H1 (cell line): ENCODE data around the gene TFCP2L1. TPM values are rescaled to one million over a fixed set of nuclear protein-coding genes. Genes with fewer than 3 reads are reported as not detected.

Source experiments
- CTCF ChIA-PET: fragments of 300-600 bp; sonication (Branson Sonifier 250); formaldehyde crosslinking; loops from one replicate; lab custom pipeline; 2021; ENCODE audit not compliant: partially characterized antibody; lab: Charles Lee
- POLR2A ChIA-PET: fragments of 300-600 bp; sonication (Branson Sonifier 250); formaldehyde crosslinking; loops from one replicate; lab custom pipeline; 2021; ENCODE audit warnings: inconsistent platforms; ENCODE audit not compliant: partially characterized antibody; lab: Charles Lee
- DNase-seq, 2 experiments: peaks; one replicate each; pipeline versions ENCODE4 v3.0.0 to v3.0.0-alpha.2; 2010 to 2022; ENCODE audit warnings: low spot score in 2 of 2, low read depth in 1 of 2, mixed read lengths in 1 of 2
- FAIRE-seq: peaks from 2 replicates; lab custom pipeline; 2011; peaks lifted over from hg19 to GRCh38; lab: Jason Lieb, UNC
- H2AFZ ChIP-seq: 2 replicates; pipeline ENCODE4 v1.8.1; 2012; ENCODE audit warnings: low read length, inconsistent platforms
- H2AK5ac ChIP-seq: 2 replicates; pipeline ENCODE4 v1.6.1; 2013; ENCODE audit warnings: low read depth, low read length
- H2BK120ac ChIP-seq: replicated peaks from 2 replicates; pipeline ENCODE3; 2013; ENCODE audit warnings: low read depth, low read length, inconsistent platforms
- H2BK12ac ChIP-seq: 2 replicates; pipeline ENCODE4 v1.6.1; 2013; ENCODE audit warnings: low read depth, low read length
- H2BK15ac ChIP-seq: 2 replicates; pipeline ENCODE4 v1.6.1; 2013; ENCODE audit warnings: low read length
- H2BK20ac ChIP-seq: 2 replicates; pipeline ENCODE4 v1.6.1; 2013; ENCODE audit warnings: low read length
- H2BK5ac ChIP-seq: 2 replicates; pipeline ENCODE4 v1.6.1; 2013; ENCODE audit warnings: low read depth, low read length
- H3K14ac ChIP-seq: 2 replicates; pipeline ENCODE4 v1.6.1; 2013; ENCODE audit warnings: inconsistent platforms; ENCODE audit not compliant: insufficient read length
- H3K18ac ChIP-seq: 2 replicates; pipeline ENCODE4 v1.6.1; 2013; ENCODE audit warnings: low read length; ENCODE audit errors: extremely low read depth
- H3K23ac ChIP-seq: 2 replicates; pipeline ENCODE4 v1.6.1; 2013; ENCODE audit warnings: inconsistent platforms; ENCODE audit not compliant: insufficient read length
- H3K23me2 ChIP-seq: 2 replicates; pipeline ENCODE4 v1.6.1; 2013; ENCODE audit warnings: low read depth, low read length
- H3K27ac ChIP-seq: 2 replicates; pipeline ENCODE4 v1.6.1; 2011; ENCODE audit warnings: low read depth, low read length, inconsistent platforms
- H3K27me3 ChIP-seq, 4 experiments: replicated peaks in 1 of 4; 1 replicate in 1 of 4; 2 replicates in 3 of 4; pipeline versions ENCODE4 v1.6.1 to v1.8.1; 2011 to 2013; ENCODE audit warnings: low read length in 3 of 4, mild to moderate bottlenecking in 3 of 4, inconsistent platforms in 2 of 4, mixed read lengths in 2 of 4, moderate library complexity in 1 of 4; ENCODE audit not compliant: control insufficient read depth in 3 of 4, insufficient read depth in 3 of 4; ENCODE audit errors: extremely low read depth in 1 of 4
- H3K36me3 ChIP-seq, 4 experiments: 2 replicates each; pipeline versions ENCODE4 v1.6.1 to v1.8.1; 2011 to 2013; ENCODE audit warnings: mild to moderate bottlenecking in 4 of 4, low read length in 3 of 4, moderate library complexity in 2 of 4, control low read depth in 1 of 4, inconsistent platforms in 1 of 4; ENCODE audit not compliant: insufficient read depth in 4 of 4, control insufficient read depth in 2 of 4
- H3K4ac ChIP-seq: replicated peaks from 2 replicates; pipeline ENCODE3; 2013; ENCODE audit warnings: low read length, low read depth, mixed read lengths, inconsistent platforms; ENCODE audit not compliant: insufficient read length
- H3K4me1 ChIP-seq, 4 experiments: replicated peaks in 1 of 4; 1 replicate in 1 of 4; 2 replicates in 3 of 4; pipeline versions ENCODE4 v1.6.1 to v1.8.1; 2011 to 2013; ENCODE audit warnings: low read length in 3 of 4, inconsistent platforms in 2 of 4, mixed read lengths in 1 of 4; ENCODE audit not compliant: insufficient read depth in 4 of 4, control insufficient read depth in 3 of 4
- H3K4me2 ChIP-seq, 2 experiments: 2 replicates each; pipeline versions ENCODE4 v1.6.1 to v1.8.1; 2011 to 2013; ENCODE audit warnings: low read depth in 2 of 2, low read length in 2 of 2, control low read depth in 1 of 2, inconsistent platforms in 1 of 2, mild to moderate bottlenecking in 1 of 2; ENCODE audit not compliant: insufficient read depth in 1 of 2
- H3K4me3 ChIP-seq, 4 experiments: fragments of 200-600, 300-600 bp in 1 of 4; sonication (generic), shearing (Covaris generic), sonication (Bioruptor Twin) in 1 of 4; 2 replicates each; pipeline versions ENCODE4 v1.5.1 to v1.8.1; 2011 to 2016; ENCODE audit warnings: low read length in 4 of 4, low read depth in 3 of 4, control low read depth in 2 of 4, inconsistent platforms in 2 of 4, mild to moderate bottlenecking in 2 of 4, mixed read lengths in 1 of 4, moderate library complexity in 1 of 4; ENCODE audit not compliant: insufficient read depth in 2 of 4; ENCODE audit errors: extremely low read depth in 1 of 4
- H3K56ac ChIP-seq: replicated peaks from 2 replicates; pipeline ENCODE3; 2013; ENCODE audit warnings: low read depth, mild to moderate bottlenecking, mixed read lengths, low read length, inconsistent platforms; ENCODE audit not compliant: insufficient read length
- H3K79me1 ChIP-seq: 2 replicates; pipeline ENCODE4 v1.6.1; 2013; ENCODE audit warnings: low read depth, low read length, control low read depth
- H3K79me2 ChIP-seq, 2 experiments: 2 replicates each; pipeline versions ENCODE4 v1.6.1 to v1.8.1; 2012 to 2013; ENCODE audit warnings: low read length in 2 of 2, mild to moderate bottlenecking in 2 of 2, inconsistent platforms in 1 of 2; ENCODE audit not compliant: insufficient read depth in 2 of 2, control insufficient read depth in 1 of 2
- H3K9ac ChIP-seq, 4 experiments: replicated peaks in 1 of 4; 1 replicate in 1 of 4; 2 replicates in 3 of 4; pipeline versions ENCODE4 v1.6.1 to v1.8.1; 2011 to 2013; ENCODE audit warnings: low read depth in 3 of 4, low read length in 3 of 4, control low read depth in 2 of 4, mild to moderate bottlenecking in 2 of 4, moderate library complexity in 2 of 4, inconsistent platforms in 1 of 4; ENCODE audit errors: extremely low read depth in 1 of 4
- H3K9me3 ChIP-seq, 2 experiments: 2 replicates each; pipeline versions ENCODE4 v1.6.1 to v1.8.1; 2012 to 2013; ENCODE audit warnings: mild to moderate bottlenecking in 2 of 2, moderate library complexity in 2 of 2, control low read depth in 1 of 2, inconsistent platforms in 1 of 2, low read depth in 1 of 2, low read length in 1 of 2, mixed read lengths in 1 of 2; ENCODE audit not compliant: insufficient read depth in 2 of 2
- H4K20me1 ChIP-seq, 2 experiments: replicated peaks in 1 of 2; 2 replicates each; pipeline versions ENCODE3 to v1.8.1; 2011 to 2013; ENCODE audit warnings: inconsistent platforms in 2 of 2, low read length in 2 of 2, mild to moderate bottlenecking in 1 of 2; ENCODE audit not compliant: insufficient read depth in 2 of 2, control insufficient read depth in 1 of 2
- H4K5ac ChIP-seq: 2 replicates; pipeline ENCODE4 v1.6.1; 2013; ENCODE audit warnings: low read length, low read depth, mixed read lengths, inconsistent platforms; ENCODE audit not compliant: insufficient read length
- H4K8ac ChIP-seq: 2 replicates; pipeline ENCODE4 v1.8.0; 2013; ENCODE audit warnings: mild to moderate bottlenecking, moderate library complexity, low read length, inconsistent platforms; ENCODE audit not compliant: insufficient read depth; ENCODE audit errors: extremely low read depth
- H4K91ac ChIP-seq: replicated peaks from 2 replicates; pipeline ENCODE3; 2013; ENCODE audit warnings: low read length, mixed read lengths, inconsistent platforms; ENCODE audit not compliant: insufficient read length
- ASH2L ChIP-seq: fragments of 200-600, 300-600 bp; sonication (generic); IDR thresholded peaks from one replicate; pipeline ENCODE4 v1.7.1; 2017; ENCODE audit warnings: low read length
- ATF2 ChIP-seq: IDR thresholded peaks from 2 replicates; pipeline ENCODE4 v1.6.1; 2012; ENCODE audit warnings: low read length, inconsistent platforms
- EZH2 ChIP-seq: fragments of 200-600 bp; sonication (generic); IDR thresholded peaks from 2 replicates; pipeline ENCODE4 v1.7.1; 2012; ENCODE audit warnings: low read depth, mild to moderate bottlenecking, moderate library complexity, low read length, inconsistent platforms; ENCODE audit not compliant: severe bottlenecking
- HDAC6 ChIP-seq: IDR thresholded peaks from one replicate; pipeline ENCODE4 v1.7.1; 2012; ENCODE audit warnings: low read depth, mild to moderate bottlenecking, inconsistent platforms, low read length, moderate library complexity
- MAX ChIP-seq: IDR thresholded peaks from 2 replicates; pipeline ENCODE4 v1.6.1; 2012; ENCODE audit warnings: inconsistent platforms
- NRF1 ChIP-seq: IDR thresholded peaks from 2 replicates; pipeline ENCODE4 v1.6.1; 2011; ENCODE audit warnings: mild to moderate bottlenecking, low read depth, low read length, improper control_type of control experiment
- TCF12 ChIP-seq: IDR thresholded peaks from 2 replicates; pipeline ENCODE4 v1.6.1; 2011; ENCODE audit warnings: low read depth, mild to moderate bottlenecking, low read length
- WGBS, 2 experiments: shearing (Covaris generic) in 1 of 2; methylation state at CpG; one replicate each; pipeline versions ENCODE4 v1.1.6 to v1.1.7; 2013 to 2015; ENCODE audit warnings: low lambda C conversion rate in 2 of 2, mixed read lengths in 2 of 2, inconsistent platforms in 1 of 2, low coverage in 1 of 2, missing lambda C conversion rate in 1 of 2; ENCODE audit not compliant: insufficient replicate concordance in 2 of 2, insufficient coverage in 1 of 2, insufficient read length in 1 of 2; ENCODE audit errors: extremely low coverage in 1 of 2, missing lambda C conversion rate in 1 of 2; 5-methylcytosine and 5-hydroxymethylcytosine counted together
- polyA plus RNA-seq, 7 experiments: library from polyadenylated mRNA; depleted of rRNA in 3 of 7; stranded (reverse) in 5 of 7; unstranded in 2 of 7; fragments of >200 nt in 5 of 7; fragments of 200-250 nt in 2 of 7; gene quantifications; 1 replicate in 5 of 7; 2 replicates in 1 of 7; 4 replicates in 1 of 7; pipeline versions ENCODE4 v1.2.1 to v1.2.3, GENCODE V29; 2011 to 2013; ENCODE audit warnings: missing spikeins in 2 of 7, mixed read lengths in 2 of 7
- total RNA-seq: library from RNA; stranded (reverse); fragmentation: NEBNext Ultra II Directional; extraction: Animal tissue kit (Norgen Biotek cat#: 25700); gene quantifications from 2 replicates; pipeline ENCODE4 v1.2.1, GENCODE V29; 2021

The TFCP2L1 gene
- total and polyA plus RNA-seq, 2 of the 8 experiments (the other 6 are each of a cell fraction or from before 2014, with no cell fraction given) = 1.5 to 3.8 TPM

DNA sequence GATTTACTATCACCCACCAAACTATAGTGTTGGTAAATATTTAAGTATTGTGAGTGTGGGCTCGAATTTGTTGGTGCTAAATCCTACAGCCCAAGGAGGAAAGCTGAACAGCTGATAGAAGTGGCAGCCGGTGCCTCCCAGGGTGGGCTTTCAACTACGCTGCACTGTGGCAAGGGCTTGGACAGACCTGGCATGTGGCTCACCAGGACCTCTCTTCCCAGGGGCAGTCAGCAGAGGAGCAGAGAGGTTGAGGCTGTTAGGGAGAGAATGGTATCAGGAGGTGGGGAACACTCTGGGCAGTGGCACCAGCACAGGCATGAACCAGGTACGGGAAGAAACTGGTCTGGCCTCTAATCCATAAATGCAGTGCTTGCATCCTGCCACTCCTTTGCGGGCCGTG, 44.6 kb downstream of the TFCP2L1 start:
- Histone ChIP-seq H2AK5ac (no peak overlapping the region), H4K8ac (no peak overlapping the region), H3K56ac (no peak overlapping the region), H3K79me1 (no peaks in the 10 kb centered on the region), H2AFZ (no peak overlapping the region), H3K4me2 (no peak overlapping the region), H3K9me3 (no peaks in the 10 kb centered on the region), H3K9ac (no peak overlapping the region), H3K27me3 (no peaks in the 10 kb centered on the region), H3K4me1 (no peaks in the 10 kb centered on the region; a peak in 1 of 7 replicates), H2BK12ac (no peak overlapping the region), H3K79me2 (no peaks in the 10 kb centered on the region), H2BK120ac (no peak overlapping the region), H2BK20ac (no peak overlapping the region), H3K23ac (no peak overlapping the region), H3K18ac (no peak overlapping the region), H3K4ac (no peak overlapping the region), H2BK15ac (no peak overlapping the region), H2BK5ac (no peak overlapping the region), H3K36me3 (no peaks in the 10 kb centered on the region), H3K27ac (no peak overlapping the region), H3K23me2 (no peaks in the 10 kb centered on the region), H4K20me1 (no peaks in the 10 kb centered on the region), H3K14ac (no peak overlapping the region), H3K4me3 (no peak overlapping the region), H4K5ac (no peak overlapping the region), H4K91ac (no peak overlapping the region)
- POLR2A ChIA-PET = interaction anchor here (0.7 to 1.6 kb wide), 3 partner anchors 9 to 341 kb away, joined by 3 to 4 read pairs (median 3); no protein-coding TSS in a partner anchor
- no peak for DNase-seq
- CTCF ChIA-PET = interaction anchor here (0.9 to 1.5 kb wide), 2 partner anchors 57 to 141 kb away, joined by 3 read pairs; no protein-coding TSS in a partner anchor
- WGBS, 2 experiments = 92% methylated on average over 6 of the region's 6 CpGs; no CpG with 5 or more reads in 1 of the 2 experiments
- FAIRE-seq = no peak
- no peak for TF ChIP-seq HDAC6
- no peak for TF ChIP-seq ATF2
- no peak for TF ChIP-seq ASH2L
- TF ChIP-seq EZH2 = no peak
- no peak for TF ChIP-seq NRF1
- no peak for TF ChIP-seq TCF12
- TF ChIP-seq MAX = no peak
